HepG2 (cell line): ENCODE results near the gene RPSA. TPM values are rescaled to one million over a fixed set of nuclear protein-coding genes. Genes with fewer than 3 reads are reported as not detected.

Source experiments
- ATAC-seq: fragments of 200-7000 bp; cut with Tn5 transposase; 3 replicates; pipeline ENCODE4 v1.9.1; 2020; ENCODE audit warnings: mild to moderate bottlenecking, moderate library complexity
- BruUV-seq: library from RNA; stranded (reverse); fragments of 400-500 nt; replicated peaks from 2 replicates; lab custom pipeline; 2021; lab: Mats Ljungman, UMichigan
- CTCF ChIA-PET: fragments of 300-600 bp; formaldehyde crosslinking; extraction: SDS; loops from one replicate; lab custom pipeline; 2021; ENCODE audit warnings: low total read pairs, inconsistent platforms, low intra/inter-chr PET ratio; lab: Yijun Ruan, JAX
- POLR2A ChIA-PET: fragments of 350-600 bp; sonication (Branson Sonifier 250); formaldehyde crosslinking; loops from one replicate; lab custom pipeline; 2020; ENCODE audit warnings: antibody characterized with exemption, inconsistent platforms; lab: Yijun Ruan, JAX
- DNase-seq: peaks from one replicate; pipeline ENCODE4 v3.0.0-alpha.2; 2015; ENCODE audit warnings: low spot score
- FAIRE-seq: peaks from 3 replicates; lab custom pipeline; 2011; peaks lifted over from hg19 to GRCh38; lab: Jason Lieb, UNC
- H2AFZ ChIP-seq: one replicate; pipeline ENCODE4 v1.6.1; 2011; ENCODE audit warnings: low read length, inconsistent platforms
- H3K27ac ChIP-seq: fragments of 300-600 bp; 3 replicates; pipeline ENCODE4 v1.8.0; 2011; ENCODE audit warnings: mixed run types, mild to moderate bottlenecking, mixed read lengths, low read length, inconsistent platforms; ENCODE audit not compliant: insufficient read depth; ENCODE audit errors: extremely low read length
- H3K27me3 ChIP-seq, 2 experiments: fragments of 200-600 bp in 1 of 2; 2 replicates in 1 of 2; 3 replicates in 1 of 2; pipeline versions ENCODE4 v1.6.0 to v1.8.0; 2011; ENCODE audit warnings: low read length in 2 of 2, mild to moderate bottlenecking in 2 of 2, moderate library complexity in 2 of 2, inconsistent platforms in 1 of 2; ENCODE audit not compliant: insufficient read depth in 2 of 2, control insufficient read depth in 1 of 2
- H3K36me3 ChIP-seq, 2 experiments: fragments of 200-600 bp in 1 of 2; replicated peaks in 1 of 2; 2 replicates in 1 of 2; 3 replicates in 1 of 2; pipeline versions ENCODE4 v1.5.1 to v1.8.0; 2011; ENCODE audit warnings: low read length in 2 of 2, inconsistent platforms in 1 of 2; ENCODE audit not compliant: insufficient read depth in 2 of 2, control insufficient read depth in 1 of 2
- H3K4me1 ChIP-seq: 2 replicates; pipeline ENCODE4 v1.5.1; 2012; ENCODE audit warnings: low read length, inconsistent platforms; ENCODE audit not compliant: insufficient read depth
- H3K4me2 ChIP-seq: 2 replicates; pipeline ENCODE4 v1.6.0; 2011; ENCODE audit warnings: low read depth, low read length, inconsistent platforms
- H3K4me3 ChIP-seq, 3 experiments: fragments of 200-600 bp in 1 of 3; sonication (generic), shearing (Covaris generic) in 1 of 3; replicated peaks in 1 of 3; 2 replicates each; pipeline ENCODE4 v1.5.1; 2011 to 2016; ENCODE audit warnings: low read length in 3 of 3, inconsistent platforms in 2 of 3, low read depth in 2 of 3, mild to moderate bottlenecking in 2 of 3, control low read depth in 1 of 3, mixed read lengths in 1 of 3; ENCODE audit not compliant: insufficient read depth in 1 of 3
- H3K79me2 ChIP-seq: one replicate; pipeline ENCODE4 v1.6.1; 2011; ENCODE audit warnings: low read length, inconsistent platforms; ENCODE audit not compliant: insufficient read depth
- H3K9ac ChIP-seq: 2 replicates; pipeline ENCODE4 v1.6.0; 2011; ENCODE audit warnings: mild to moderate bottlenecking, low read depth, low read length, inconsistent platforms; ENCODE audit not compliant: insufficient read depth
- H3K9me3 ChIP-seq: 2 replicates; pipeline ENCODE4 v1.5.1; 2012; ENCODE audit warnings: mild to moderate bottlenecking, low read length
- H4K20me1 ChIP-seq: 2 replicates; pipeline ENCODE4 v1.6.0; 2011; ENCODE audit warnings: inconsistent platforms, mild to moderate bottlenecking, low read length, moderate library complexity; ENCODE audit not compliant: insufficient read depth
- ARID3A ChIP-seq: IDR thresholded peaks from 2 replicates; pipeline ENCODE4 v1.6.1; 2012; ENCODE audit warnings: low read depth, low read length, improper control_type of control experiment
- ATM ChIP-seq: fragments of 450-650 bp; IDR thresholded peaks from 2 replicates; pipeline ENCODE4 v1.7.1; 2017; ENCODE audit warnings: mild to moderate bottlenecking, borderline replicate concordance
- BORCS8-MEF2B ChIP-seq: sonication (generic); formaldehyde crosslinking; IDR thresholded peaks from 2 replicates; pipeline ENCODE4 v1.8.0; 2022; ENCODE audit warnings: mild to moderate bottlenecking, missing genetic modification reagents
- FIP1L1 ChIP-seq: fragments of 200-400 bp; formaldehyde crosslinking; IDR thresholded peaks from 2 replicates; pipeline ENCODE4 v1.6.1; 2018; ENCODE audit warnings: low read depth, mild to moderate bottlenecking, low read length, moderate library complexity, borderline replicate concordance; ENCODE audit not compliant: insufficient read depth
- NBN ChIP-seq: fragments of 450-650 bp; conservative IDR thresholded peaks from 2 replicates; pipeline ENCODE4 v1.6.1; 2017
- SP4 ChIP-seq: sonication (generic); formaldehyde crosslinking; IDR thresholded peaks from 2 replicates; pipeline ENCODE4 v1.8.1; 2023; ENCODE audit warnings: mild to moderate bottlenecking, missing genetic modification reagents
- ZBTB8A ChIP-seq: sonication (generic); formaldehyde crosslinking; IDR thresholded peaks from 2 replicates; pipeline ENCODE4 v1.4.0; 2020; ENCODE audit warnings: mild to moderate bottlenecking, low read depth, missing genetic modification reagents, borderline replicate concordance
- ZKSCAN8 ChIP-seq: IDR thresholded peaks from 2 replicates; pipeline ENCODE4 v1.6.1; 2016; ENCODE audit warnings: borderline replicate concordance, missing genetic modification reagents, missing compliant biosample characterization
- ZNF513 ChIP-seq: sonication (generic); formaldehyde crosslinking; conservative IDR thresholded peaks from 2 replicates; pipeline ENCODE4 v1.5.0; 2020; ENCODE audit warnings: missing genetic modification reagents
- ZNF550 ChIP-seq: sonication (generic); formaldehyde crosslinking; IDR thresholded peaks from 2 replicates; pipeline ENCODE4 v1.4.0; 2020; ENCODE audit warnings: mild to moderate bottlenecking, missing genetic modification reagents, borderline replicate concordance
- ZNF746 ChIP-seq: sonication (generic); formaldehyde crosslinking; IDR thresholded peaks from 2 replicates; pipeline ENCODE4 v1.8.0; 2022; ENCODE audit warnings: mild to moderate bottlenecking, missing genetic modification reagents
- ZNF766 ChIP-seq: sonication (generic); formaldehyde crosslinking; IDR thresholded peaks from 2 replicates; pipeline ENCODE4 v1.5.0; 2020; ENCODE audit warnings: missing genetic modification reagents, borderline replicate concordance
- ZNF772 ChIP-seq: sonication (generic); formaldehyde crosslinking; IDR thresholded peaks from 2 replicates; pipeline ENCODE4 v1.5.0; 2020; ENCODE audit warnings: mild to moderate bottlenecking, missing genetic modification reagents
- WGBS: methylation state at CpG from one replicate; pipeline ENCODE4 v1.1.6; 2017; ENCODE audit warnings: low lambda C conversion rate; 5-methylcytosine and 5-hydroxymethylcytosine counted together
- in situ Hi-C: cut with HindIII; loops from 2 replicates; pipeline ENCODE4 v1.10.0; 2017; ENCODE audit warnings: low pct_unique_long_range_greater_than_20kb; ENCODE audit not compliant: extremely low pct_ligation_motif_present
- intact Hi-C: fragments of 100-400 bp; cut with micrococcal nuclease; formaldehyde crosslinking; loops from one replicate; pipeline ENCODE4 v1.10.0; 2022; ENCODE audit not compliant: unreplicated experiment
- polyA plus RNA-seq, 8 experiments: library from polyadenylated mRNA; depleted of rRNA in 3 of 8; stranded (reverse) in 7 of 8; unstranded in 1 of 8; fragments of >200 nt; fragmentation: Illumina TruSeq in 4 of 8; extraction: Trizol in 4 of 8; gene quantifications; 2 replicates each; pipeline versions ENCODE4 v1.2.1 to v1.2.3, GENCODE V29; 2011 to 2016; ENCODE audit warnings: low read depth in 4 of 8, missing spikeins in 1 of 8, mixed read lengths in 1 of 8; ENCODE audit not compliant: insufficient read depth in 1 of 8
- total RNA-seq, 5 experiments: library from RNA; depleted of rRNA; stranded (reverse); fragments of >200 nt; fragmentation: Illumina TruSeq; extraction: Trizol; gene quantifications; 2 replicates each; pipeline ENCODE4 v1.2.3, GENCODE V29; 2016; ENCODE audit warnings: low read depth in 1 of 5

RPSA gene
- total and polyA plus RNA-seq, 2 of the 13 experiments (the other 11 are each of a cell fraction or from before 2014, with no cell fraction given) = 1,683 to 3,226 TPM

- ATAC-seq = no peak
- Histone ChIP-seq H3K9ac (no peak overlapping the region), H3K27me3 (no peaks in the 10 kb centered on the region), H3K36me3 (no peaks in the 10 kb centered on the region), H3K4me2 (no peak overlapping the region), H3K79me2 (no peaks in the 10 kb centered on the region), H3K9me3 (no peaks in the 10 kb centered on the region), H2AFZ (no peak overlapping the region), H3K27ac (no peak overlapping the region), H4K20me1 (no peaks in the 10 kb centered on the region), H3K4me1 (peaks cover 17% of the 10 kb centered on the region)
- ChIA-PET CTCF (no interaction called here), POLR2A (no interaction called here)
- in situ Hi-C loops = no loop called here
- DNase-seq = no peak
- intact Hi-C loops = no loop called here
- BruUV-seq = no TSS peak
- no peak for FAIRE-seq
- WGBS = 59% methylated on average over 3 of the region's 3 CpGs
- TF ChIP-seq BORCS8-MEF2B (CRISPR knock-in tag) = no peak
- no peak for TF ChIP-seq ZNF766 (CRISPR knock-in tag)
- no peak for TF ChIP-seq ATM
- TF ChIP-seq FIP1L1 = no peak
- no peak for TF ChIP-seq ARID3A
- no peak for TF ChIP-seq SP4 (CRISPR knock-in tag)
- TF ChIP-seq ZNF772 = no peak
- no peak for TF ChIP-seq ZNF513
- TF ChIP-seq ZBTB8A (CRISPR knock-in tag) = no peak
- no peak for TF ChIP-seq ZKSCAN8 (CRISPR knock-in tag)
- TF ChIP-seq NBN = no peak
- TF ChIP-seq ZNF550 (CRISPR knock-in tag) = no peak
- no peak for TF ChIP-seq ZNF746 (CRISPR knock-in tag)
- TF ChIP-seq, all 625 proteins: peak for 0
- no peak overlapping the region for H3K4me3 ChIP-seq
Observed at GRCh38 chr3:39358333-39358732, 48.2 kb upstream of the RPSA start.
